OCI-M1 (cell line): ENCODE measurements around the gene ADGRD1.
"Not testable (repeated sequence)": the region's sequence is repeated elsewhere in the genome, so short reads cannot be mapped to it uniquely, and the experiment has no call there.

Experiments
- DNase-seq: peaks from one replicate; lab custom pipeline; 2025; lab: John Stamatoyannopoulos, UW

ADGRD1 gene

DNA sequence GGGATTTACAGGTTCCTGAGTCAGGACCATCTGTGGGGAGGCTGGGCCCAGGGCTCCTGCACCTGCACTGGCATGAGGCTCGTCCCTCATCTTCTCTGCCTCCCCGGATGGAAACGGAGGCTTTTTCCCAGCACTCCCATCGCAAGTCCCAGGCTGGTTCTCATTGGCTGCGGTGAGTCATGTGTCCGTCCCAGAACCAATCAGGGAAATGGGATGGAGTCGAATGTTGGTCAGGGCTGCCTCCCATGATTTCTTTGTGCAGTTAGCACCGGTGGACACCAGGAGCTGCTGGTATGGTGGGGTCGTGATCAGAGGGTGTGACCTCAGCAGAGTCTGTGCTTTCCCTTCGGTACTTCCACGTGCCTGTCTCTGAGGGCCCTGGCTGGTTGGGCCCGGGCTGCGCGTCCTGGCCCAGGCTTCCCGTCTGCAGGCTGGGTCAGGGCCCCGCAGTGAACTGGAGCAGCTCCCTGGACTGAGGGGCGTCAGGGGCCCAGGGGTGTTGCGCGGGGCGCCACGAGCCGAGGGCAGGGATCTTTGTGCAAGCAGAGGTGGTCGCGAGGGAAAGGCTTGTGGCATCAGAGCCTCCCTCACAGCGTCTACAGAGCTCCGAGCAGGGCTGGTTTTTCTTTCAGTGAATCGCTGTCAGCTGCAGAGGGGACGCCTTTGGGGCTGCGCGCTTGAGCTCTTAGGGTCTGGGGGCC is 168.1 kb downstream of the ADGRD1 start:
- no peak for DNase-seq

DNA sequence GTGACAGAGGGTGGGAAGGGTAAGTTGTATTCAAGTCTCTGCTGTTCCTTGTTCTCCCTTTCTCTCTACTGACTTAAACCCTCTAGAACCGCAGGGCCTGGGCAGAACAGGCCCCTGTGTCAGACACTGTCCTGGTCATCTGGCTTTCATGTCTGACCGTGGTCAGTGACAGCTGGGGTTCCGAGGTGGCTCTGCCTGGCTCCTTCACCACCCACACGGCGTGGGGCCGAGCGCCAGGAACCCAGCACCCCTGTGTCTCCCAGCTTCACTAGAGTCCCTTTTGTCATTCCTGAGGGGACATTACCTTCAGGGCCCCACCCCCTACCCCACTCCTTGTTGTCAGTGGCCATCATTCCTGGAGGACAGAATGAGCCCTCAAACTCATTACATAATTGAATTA is 168.9 kb downstream of the ADGRD1 start:
- no peak for DNase-seq

DNA sequence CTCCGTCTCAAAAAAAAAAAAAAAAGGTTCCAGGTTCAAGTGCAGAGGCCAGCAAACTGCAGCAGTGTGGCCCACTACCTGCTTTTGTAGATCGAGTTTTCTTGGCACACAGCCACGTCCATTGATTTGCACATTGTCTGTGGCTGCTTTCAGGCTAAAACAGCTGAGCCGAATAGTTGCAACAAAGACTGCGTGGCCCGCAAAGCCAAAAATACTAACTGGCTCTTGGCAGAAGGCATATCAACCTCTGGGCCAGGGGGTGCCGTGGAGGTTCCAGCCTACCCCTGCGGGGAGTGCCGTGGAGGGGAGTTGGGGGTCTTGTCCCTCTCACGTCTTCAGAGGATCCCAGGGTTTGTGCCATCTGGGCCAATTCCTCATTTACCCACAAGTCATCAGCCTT is 170.1 kb downstream of the ADGRD1 start:
- no peak for DNase-seq

DNA sequence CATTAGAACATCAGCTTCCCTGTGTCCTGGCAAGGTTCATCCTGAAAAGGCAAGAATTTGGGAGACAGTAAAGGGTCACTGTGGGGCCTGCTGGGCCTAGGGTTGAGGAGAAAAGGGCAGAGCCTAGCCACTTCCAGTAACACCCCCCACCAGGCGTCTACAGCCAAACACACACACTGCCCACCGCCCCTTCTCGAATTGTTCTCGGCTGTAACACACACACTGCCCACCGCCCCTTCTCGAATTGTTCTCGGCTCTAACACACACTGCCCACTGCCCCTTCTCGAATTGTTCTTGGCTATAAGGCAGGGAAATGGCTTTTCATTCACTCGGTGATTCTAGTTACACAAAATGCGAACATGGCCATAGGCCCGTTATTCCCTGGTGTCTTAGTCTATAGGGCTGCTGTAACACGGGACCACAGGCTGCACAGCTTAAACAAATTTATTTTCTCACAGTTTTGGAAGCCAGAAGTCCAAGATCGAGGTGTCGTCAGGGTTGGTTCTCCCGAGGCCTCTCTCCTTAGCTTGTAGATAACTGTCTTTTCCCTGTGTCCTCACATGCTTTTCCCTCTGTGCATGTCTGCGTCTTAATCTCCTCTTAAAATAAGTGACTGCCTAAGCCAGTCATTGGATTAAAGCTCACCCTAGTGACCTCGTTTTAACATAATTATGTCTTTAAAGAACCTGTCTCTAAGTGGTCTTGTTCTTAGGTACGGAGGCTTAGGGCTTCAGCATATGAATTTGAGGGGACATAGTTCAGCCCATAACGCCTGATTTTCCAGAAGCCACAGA is 171.0 kb downstream of the ADGRD1 start:
- no peak for DNase-seq

DNA sequence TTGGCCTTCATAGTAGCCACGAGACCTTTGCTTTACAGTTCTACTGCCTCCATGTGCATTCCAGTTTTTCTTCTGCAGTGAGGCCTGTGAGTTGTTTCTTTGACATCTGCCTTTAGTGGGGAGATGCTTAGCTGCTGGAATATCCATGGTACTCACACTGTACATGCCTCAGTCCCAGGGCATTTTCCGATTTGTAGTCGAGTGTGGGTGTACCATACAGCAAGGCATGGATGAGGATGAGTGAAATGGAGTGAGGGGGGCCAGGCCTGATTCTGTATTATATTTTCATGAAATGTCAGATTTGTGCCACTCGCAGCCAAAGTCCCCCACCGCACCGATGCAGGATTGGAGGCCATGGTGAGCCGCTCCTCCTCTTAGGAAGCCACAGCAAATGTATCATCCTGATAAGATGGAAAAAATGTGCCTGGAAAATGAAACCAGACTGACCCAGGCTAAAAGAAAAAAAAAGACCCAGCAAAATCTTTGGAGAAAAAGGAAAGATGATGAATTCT is 173.0 kb downstream of the ADGRD1 start:
- DNase-seq = no peak

DNA sequence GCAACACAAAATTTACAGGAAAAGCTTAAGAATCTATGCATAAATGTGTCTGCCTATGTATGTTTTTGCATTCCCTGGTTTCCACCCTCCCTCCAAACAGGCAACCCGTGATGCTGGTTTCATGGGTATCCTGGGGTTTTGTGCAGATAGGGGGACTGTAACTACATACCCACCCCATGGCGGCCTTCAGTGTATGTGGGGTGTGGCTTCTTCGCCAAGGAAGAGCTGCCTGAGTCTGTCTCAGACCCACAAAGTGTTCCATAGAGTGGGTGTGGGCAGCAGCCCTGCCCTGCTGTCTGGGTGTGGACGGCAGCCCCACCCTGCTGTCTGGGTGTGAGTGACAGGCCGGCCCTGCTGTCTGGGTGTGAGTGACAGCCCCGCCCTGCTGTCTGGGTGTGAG is 174.8 kb downstream of the ADGRD1 start:
- DNase-seq = no peak

DNA sequence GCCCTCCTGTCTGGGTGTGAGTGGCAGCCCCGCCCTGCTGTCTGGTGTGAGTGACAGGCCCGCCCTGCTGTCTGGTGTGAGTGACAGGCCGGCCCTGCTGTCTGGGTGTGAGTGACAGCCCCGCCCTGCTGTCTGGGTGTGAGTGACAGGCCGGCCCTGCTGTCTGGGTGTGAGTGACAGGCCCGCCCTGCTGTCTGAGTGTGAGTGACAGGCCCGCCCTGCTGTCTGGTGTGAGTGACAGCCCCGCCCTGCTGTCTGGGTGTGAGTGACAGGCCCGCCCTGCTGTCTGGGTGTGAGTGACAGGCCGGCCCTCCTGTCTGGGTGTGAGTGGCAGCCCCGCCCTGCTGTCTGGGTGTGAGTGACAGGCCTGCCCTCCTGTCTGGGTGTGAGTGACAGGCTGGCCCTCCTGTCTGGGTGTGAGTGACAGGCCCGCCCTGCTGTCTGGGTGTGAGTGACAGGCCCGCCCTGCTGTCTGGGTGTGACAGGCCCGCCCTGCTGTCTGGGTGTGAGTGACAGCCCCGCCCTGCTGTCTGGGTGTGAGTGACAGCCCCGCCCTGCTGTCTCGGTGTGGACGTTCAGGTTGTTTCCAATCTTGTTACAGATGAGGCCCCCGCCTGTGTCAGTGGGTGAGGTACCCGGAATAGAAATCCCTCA is 175.4 kb downstream of the ADGRD1 start:
- not testable (repeated sequence) for DNase-seq

DNA sequence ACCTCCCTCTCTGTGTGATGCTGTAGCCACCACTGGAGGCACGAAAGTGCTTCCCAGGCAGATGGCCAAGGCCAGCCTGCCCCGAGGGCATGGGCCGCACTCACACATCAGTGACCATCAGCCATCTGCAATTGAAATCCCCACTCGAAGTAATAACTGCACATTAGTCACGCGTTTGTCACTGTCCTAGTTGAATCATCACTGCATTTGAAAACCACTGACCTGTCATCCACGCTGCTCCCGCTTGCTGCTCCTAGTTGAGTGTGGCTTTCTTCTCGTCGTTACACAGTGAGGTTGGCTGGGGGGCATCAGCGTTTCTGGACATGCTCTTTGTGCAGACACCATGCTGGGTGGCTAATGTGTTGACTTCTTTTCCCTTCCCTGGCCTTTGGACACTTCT is 176.1 kb downstream of the ADGRD1 start:
- no peak for DNase-seq

DNA sequence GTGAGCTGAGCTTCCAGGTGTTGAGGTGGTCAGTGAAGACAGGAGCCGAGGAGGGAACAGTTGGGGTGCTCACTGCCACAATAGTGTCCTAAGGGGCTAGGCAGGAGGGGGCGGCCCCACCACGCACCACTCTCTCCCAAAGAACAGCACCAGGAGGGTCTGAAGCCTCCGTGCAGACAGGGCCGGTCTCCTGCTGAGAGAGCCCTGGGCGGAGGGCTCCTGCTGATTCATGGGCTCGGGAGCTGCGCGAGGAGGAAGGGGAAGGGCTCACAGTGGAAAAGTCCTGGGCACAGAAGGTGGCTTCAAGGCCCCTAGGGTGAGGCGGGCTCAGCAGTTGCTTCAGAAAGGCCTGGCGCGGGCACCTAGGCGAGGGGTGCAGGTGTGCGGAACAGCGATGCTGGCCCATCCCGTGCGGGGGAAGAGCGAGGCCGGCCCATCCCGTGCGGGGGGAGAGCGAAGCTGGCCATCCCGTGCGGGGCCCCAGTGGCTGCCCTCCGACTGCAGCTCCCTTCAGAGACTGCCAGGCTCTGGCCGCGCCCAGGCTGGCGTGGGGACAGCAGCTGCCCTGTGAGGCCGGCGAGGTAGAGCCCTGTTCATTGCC is 176.7 kb downstream of the ADGRD1 start:
- no peak for DNase-seq

DNA sequence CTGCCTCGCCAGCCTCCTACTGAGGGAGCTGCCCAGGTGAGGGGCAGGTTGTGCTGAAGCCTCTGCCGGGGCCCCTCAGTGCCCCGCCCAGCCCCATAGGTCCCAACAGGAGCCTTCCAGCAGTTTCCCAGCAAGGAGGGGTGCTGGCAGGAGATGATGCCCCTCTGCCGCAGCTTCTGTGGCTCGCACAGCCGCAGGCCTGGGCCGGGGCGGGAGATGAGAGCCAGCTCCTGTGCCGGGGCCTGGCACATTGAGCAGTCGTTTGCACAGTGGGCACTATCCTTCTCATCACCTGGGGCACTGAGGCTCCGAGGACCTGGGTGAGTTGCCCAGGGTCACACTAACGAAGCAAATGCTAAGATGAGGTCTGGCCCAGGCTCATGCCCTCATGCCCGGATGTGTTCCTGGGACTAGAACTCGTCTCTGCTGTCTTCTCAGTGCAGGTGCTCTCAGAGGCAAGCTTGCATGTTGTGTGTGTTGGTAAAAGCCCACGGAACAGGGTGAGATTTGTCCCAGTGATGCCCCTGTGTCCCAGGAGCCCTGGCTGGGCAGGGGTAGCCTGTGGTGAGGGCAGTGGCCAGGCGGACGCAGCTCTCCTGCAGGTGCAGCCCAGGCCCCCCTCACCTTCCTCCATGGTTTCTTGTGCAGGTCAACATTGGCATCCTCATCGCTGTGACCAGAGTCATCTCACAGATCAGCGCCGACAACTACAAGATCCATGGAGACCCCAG is 177.5 kb downstream of the ADGRD1 start:
- DNase-seq = no peak

DNA sequence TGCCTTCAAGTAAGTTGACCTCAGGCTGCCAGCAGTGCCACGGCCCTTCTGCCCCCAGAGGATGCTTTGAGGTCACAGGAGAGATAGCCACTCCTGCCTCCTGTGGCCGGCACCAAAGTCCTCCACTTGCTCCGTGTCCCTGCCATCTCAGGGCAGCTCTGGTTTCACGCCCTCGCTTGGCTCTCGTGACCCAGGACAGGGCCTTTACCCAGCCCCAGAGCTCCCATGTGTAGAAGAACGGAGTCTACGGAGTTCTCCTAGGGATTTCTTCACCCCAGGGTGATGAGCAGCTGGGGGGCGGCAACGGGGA is 178.1 kb downstream of the ADGRD1 start:
- DNase-seq = no peak

DNA sequence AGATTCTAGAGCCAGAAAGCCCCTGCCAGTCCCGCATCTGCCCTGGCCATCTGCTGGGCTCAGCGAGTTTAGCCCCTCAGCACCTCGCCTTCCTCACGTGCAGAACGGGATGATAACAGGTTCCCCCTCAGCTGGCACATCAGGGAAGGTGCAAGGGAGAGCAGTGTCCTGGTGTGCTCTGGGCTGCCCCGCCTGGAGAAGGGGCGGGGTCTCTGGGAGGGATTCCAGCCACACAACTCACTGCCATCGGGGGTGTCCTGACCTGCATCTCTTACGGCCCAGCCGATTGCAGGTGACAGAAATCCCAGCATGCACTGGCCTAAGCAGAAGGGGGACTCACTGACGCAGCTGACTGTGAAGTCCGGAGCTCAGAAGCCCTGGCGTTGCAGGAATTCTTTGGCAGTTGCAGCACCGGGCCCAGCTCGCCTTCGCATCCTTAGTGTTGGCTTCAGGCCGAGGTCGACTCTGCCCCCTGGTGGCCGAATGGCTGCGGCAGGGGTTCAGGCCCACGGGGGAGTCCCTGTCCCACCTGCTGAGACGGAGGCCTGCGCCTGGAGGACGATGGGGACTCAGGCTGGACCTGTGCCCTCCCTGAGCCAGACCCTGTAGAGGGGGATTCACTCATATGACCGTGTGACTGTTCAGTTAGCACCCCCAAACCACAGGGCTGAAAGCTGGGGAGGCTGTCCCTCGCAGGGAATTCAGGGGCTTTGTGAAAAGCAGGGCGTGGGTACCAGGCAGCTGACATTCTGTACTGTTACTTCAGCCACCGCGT is 178.6 kb downstream of the ADGRD1 start:
- peak; percentile 49 for DNase-seq

DNA sequence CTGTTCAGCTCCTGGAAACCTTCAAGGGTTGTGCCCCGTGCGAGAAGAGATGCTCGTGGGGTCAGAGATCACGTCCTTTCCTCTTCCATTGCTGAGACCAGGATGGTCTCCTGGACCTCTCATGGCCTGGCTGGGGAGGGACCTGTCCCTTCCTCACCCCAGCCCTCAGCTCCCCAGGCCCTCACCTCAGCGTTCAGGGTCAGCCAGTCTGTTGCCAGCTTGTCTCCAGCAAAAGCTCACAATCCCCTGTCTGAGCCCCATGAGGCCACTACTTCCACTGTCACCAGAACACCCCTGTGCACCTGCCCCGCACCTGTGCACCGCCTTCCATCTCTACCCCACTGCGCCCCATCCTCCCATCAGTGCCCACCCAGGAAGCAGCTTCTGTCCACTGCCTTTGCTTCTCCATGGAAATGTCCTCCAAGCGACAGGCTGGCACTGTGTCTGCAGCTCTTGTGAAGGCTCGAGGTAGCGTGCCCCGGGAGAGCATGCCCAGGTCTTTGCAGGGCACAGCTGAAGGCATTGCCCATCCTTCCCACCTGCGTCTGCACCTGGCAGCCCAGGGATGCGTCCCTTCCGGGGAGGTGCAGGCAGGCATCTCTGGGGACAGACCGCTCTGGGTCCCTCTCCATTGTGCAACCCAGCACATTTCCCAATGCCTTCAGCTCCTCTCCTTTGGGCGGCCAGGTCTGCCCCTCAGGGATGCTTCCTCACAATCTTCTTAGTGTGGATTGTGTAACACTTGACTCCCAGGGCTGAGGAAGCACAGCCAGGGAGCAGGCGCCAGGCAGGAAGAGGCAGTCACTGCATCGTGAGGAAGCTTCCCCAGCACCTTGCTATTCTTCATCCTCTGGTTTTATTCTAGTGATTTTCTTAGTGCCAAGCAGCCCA is 179.6 kb downstream of the ADGRD1 start:
- no peak for DNase-seq

DNA sequence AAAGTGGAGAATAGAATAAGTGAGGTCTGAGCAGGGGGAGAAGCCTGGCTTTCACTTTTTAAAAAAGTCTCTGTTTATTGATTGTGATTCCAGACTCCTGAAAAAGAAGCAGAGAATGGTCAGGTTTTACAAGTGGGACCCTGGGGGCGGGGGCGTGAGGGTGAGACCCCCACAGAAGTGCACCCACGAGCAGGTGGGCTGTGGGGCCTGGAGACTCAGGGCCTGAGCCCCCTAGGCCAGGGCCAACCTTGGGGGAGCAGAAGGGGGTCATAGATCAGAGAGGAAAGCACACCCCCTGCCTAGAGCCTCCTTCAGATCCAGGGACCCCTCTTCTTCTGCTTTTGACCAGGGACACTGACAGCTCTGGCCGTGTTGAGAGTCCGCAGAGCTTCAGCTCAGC is 180.3 kb downstream of the ADGRD1 start:
- DNase-seq = no peak

DNA sequence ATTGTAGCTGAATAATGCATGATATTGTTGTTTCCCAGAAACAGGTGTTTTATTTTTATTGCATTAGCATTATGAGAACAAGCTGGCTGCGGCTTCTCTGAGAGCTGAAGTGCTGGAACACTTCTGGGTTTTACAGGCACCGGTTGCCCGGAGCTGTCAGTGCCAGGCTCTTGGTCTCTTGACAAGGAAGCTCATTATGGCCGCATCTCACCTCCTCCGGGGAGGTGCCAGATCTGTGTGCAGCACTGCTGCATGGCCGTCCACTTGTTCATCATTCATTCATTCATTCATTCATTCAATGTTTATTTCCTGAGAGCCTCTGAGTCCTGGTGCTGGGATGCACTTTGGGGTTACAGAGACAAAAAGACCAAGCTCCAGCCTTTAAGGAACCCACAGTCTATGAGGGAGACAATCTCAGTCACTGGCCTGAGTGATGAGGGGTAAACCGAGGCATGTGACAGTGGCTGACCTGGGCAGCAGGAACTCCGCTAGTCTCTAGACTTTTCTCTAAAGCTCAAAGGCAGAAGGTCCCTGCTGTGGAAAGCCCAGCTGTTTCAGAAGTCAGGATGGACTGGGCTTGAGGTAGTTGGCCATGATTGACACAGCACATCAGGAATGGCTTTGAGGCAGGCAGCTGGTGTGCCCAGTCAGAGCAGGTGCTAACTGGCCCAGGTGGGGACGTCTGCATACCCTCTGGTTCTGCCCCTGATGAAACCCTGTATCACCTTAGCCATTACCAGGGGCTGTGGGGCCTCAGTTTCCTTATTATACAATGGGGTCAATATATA is 181.0 kb downstream of the ADGRD1 start:
- no peak for DNase-seq

DNA sequence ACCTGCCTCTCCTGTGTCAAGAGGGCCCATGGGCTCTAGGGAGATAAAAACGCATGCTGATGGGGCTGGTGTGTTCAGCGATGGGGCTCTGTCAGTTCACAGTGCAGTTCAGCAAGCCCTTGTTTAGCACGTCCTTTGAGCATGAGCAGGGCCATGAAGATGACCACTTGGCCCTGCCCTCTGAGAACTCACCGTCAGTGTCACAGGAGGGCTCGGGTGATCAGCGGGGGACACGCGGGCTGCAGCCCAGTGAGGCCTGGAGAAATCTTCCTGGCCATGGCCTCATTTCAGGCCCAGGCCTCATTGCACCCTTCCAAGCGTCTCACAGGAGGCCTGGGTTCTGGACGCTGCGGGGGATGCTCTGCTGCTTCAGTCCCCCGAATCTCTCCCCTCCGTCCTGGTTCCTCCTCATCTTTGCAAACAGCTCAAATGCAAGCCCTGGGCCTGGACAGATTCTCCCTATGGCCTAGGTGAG is 181.6 kb downstream of the ADGRD1 start:
- DNase-seq = no peak

DNA sequence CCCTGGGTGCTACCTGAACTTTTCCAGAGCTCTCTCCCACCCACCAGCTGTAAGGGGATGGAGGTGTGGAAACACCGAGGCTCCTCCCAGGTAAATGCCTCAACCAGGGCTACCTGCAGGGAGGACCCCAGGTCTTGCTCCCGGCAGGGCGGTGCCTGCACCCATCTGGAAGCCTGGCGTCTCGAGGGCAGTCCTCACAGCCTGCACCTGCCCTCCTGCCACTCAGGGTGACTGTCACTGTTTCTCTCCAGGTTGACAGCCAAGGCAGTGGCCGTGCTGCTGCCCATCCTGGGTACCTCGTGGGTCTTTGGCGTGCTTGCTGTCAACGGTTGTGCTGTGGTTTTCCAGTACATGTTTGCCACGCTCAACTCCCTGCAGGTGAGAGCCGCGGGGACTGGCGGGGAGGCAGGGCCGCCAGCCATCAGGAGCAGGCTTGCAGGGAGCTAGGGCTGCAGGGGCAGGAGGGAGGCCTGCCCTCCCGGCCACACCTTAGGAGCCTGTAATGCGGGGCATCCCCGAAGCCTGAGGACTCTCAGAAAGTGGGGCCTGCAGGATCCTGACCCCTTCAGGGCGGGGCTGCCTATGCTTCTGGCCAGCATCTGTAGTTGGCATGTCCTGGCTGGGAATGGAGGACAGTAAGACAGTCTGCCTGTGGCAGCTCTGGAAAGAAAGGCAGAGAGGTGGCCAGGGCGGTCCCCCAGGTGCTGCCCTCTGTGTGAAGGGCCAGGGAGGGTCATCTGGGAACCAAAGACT is 182.3 kb downstream of the ADGRD1 start:
- DNase-seq = no peak

DNA sequence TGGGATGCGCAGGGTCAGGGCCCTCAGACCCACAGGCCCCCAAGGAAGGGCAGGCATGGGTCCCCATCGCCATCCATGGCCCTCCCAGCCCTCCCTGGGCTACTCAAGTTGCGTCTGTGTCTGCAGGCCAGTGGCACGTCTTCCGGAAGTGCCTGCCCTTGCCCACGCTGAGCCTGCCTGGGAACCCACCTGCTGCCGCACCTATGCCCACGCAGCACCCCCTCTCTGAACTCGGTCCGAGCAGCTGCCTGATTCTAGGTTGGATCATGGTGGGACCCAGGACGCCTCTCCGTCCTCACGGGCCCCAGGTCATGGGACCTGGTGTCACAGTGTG is 182.8 kb downstream of the ADGRD1 start:
- DNase-seq = no peak
